LNCaP clone FGC (cell line): Measurements from ENCODE around the gene CCDC85C.

Experiments
- DNase-seq: peaks from one replicate; pipeline ENCODE4 v3.0.0-alpha.2; 2011; ENCODE audit warnings: low read depth
- H3K4me3 ChIP-seq: 2 replicates; pipeline ENCODE4 v1.5.1; 2011; ENCODE audit warnings: mild to moderate bottlenecking, low read depth, low read length, control low read depth
- TF ChIP-seq, protein P1 (sequence below): IDR thresholded peaks from 2 replicates; pipeline ENCODE4 v1.5.1; 2012; ENCODE audit warnings: mild to moderate bottlenecking; ENCODE audit not compliant: control insufficient read depth, insufficient read depth; ENCODE audit errors: extremely low read depth

CCDC85C gene

DNA sequence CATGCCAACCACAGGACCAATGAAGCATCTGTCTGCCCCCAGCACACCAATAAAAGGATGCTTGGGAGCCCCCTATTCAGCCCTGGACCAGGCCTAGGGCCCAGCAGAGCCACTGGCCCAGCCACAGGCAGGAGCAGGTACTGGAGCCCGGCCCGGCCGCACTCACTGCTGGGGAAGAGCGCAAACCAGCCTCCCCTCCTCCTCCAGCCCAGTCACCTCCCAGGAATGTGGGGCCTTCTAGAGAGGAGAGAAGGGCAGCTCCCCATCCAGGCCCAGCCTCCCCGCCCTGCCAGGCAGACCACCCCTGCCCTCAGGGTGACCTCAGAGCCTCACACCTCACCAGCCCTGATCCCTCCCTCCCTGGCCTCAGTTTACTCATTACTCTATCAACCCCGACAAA is 66.6 kb downstream of the CCDC85C start:
- no peak overlapping the region for H3K4me3 ChIP-seq
- DNase-seq = no peak
- TF ChIP-seq, protein P1, sequence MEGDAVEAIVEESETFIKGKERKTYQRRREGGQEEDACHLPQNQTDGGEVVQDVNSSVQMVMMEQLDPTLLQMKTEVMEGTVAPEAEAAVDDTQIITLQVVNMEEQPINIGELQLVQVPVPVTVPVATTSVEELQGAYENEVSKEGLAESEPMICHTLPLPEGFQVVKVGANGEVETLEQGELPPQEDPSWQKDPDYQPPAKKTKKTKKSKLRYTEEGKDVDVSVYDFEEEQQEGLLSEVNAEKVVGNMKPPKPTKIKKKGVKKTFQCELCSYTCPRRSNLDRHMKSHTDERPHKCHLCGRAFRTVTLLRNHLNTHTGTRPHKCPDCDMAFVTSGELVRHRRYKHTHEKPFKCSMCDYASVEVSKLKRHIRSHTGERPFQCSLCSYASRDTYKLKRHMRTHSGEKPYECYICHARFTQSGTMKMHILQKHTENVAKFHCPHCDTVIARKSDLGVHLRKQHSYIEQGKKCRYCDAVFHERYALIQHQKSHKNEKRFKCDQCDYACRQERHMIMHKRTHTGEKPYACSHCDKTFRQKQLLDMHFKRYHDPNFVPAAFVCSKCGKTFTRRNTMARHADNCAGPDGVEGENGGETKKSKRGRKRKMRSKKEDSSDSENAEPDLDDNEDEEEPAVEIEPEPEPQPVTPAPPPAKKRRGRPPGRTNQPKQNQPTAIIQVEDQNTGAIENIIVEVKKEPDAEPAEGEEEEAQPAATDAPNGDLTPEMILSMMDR = no peak

DNA sequence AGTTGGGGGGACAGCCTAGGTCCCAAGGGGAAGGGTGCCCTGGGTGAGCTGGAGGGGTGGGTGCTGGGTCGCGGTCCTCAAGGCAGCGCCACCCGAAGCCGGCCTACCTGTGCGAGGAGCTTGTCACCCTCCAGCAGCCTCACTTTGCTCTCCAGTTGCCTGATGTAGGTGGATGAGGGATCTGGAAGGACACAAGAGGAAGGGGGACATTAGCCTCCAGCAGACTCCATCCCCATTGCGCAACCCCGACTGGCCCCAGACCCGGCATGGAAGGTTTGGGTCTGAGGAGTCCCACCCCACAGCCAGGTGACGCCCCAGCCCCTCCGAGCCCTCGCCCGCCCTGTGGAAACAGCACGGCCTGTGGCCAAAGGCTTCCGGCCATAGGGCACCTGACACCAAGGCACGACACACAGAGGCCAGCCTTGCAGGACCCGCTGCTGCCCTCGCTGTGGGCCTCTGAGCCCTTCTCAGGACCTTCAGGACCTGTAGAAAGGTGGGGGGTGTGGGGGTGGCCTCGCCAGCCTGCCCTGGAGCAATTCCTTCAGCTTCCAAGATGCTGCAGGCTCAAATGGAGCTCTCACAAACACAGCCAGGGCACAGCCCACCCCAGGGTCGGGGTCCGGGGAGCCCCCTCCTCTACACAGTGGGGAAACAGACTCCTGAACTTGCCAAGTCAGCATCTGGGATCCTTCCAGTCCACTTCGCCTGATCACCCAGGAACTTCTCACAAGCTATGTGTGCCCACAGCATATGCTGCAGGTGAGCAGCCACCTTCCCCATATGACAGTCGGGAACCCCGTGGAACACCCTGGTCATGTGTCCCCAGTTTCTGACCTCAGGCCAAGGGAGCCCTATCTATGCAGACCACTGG is 67.9 kb downstream of the CCDC85C start:
- DNase-seq = no peak
- TF ChIP-seq, protein P1 = no peak
- no peak overlapping the region for H3K4me3 ChIP-seq

DNA sequence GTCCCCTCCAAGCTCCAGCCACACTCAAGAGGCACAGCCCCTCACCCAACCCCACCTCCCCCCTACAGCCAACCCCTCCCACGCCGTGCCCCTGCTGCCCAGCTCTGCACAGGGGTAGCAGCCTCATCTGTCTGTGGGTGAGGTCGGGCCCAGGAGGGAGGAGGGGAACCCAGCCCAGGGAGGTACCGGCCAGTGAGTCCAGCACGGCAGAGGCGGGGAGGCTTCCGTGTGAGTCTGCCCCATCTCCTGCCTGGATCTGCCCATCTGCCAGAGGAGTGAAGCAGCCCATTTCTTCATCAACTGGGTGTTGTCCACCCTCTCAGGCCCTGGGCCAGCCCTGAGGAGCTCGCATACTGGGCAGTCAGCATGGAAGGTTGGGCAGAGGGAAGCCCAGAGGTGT is 68.6 kb downstream of the CCDC85C start:
- DNase-seq = no peak
- TF ChIP-seq, protein P1 = no peak
- no peak overlapping the region for H3K4me3 ChIP-seq

DNA sequence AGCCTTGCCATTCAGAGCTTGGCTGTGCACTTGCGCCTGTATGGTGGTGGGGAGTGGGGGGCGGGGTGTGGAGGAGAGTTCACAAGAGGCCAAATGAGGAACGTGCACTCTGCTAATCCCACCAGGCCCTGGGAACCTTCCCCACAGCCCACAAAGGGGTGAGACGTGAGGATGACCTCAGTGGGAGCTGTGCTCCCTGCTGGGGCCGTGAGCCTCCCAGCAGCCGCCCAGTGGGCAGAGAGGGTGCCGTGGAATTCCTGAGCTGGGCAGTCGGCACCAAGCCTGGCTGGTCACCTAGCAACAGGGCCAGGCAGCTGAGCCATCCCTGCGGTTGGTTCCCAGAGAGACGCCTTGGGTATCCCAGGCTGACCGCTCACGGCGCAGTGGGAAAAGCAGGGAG is 69.1 kb downstream of the CCDC85C start:
- H3K4me3 ChIP-seq = no peak overlapping the region
- DNase-seq = no peak
- TF ChIP-seq, protein P1 = no peak

DNA sequence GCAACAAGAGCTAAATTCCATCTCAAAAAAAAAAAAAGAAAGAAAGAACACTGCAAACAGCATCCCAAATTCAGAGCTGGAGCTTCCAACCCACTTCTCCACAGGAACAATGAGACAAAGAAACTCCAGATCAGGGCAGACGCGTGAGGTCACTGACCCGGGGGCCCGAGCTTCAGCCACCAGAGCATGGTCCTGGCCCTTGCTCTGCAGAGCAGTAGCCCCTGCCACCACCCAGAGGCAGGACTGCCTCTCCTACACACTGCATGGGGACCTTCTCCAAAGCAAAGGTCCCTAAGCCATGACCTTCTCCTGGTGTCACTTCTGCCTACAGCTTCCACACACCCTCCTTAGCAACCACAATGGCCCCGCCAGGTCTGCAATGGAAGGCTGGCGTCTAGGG is 69.7 kb downstream of the CCDC85C start:
- no peak for DNase-seq
- no peak overlapping the region for H3K4me3 ChIP-seq
- TF ChIP-seq, protein P1 = no peak

DNA sequence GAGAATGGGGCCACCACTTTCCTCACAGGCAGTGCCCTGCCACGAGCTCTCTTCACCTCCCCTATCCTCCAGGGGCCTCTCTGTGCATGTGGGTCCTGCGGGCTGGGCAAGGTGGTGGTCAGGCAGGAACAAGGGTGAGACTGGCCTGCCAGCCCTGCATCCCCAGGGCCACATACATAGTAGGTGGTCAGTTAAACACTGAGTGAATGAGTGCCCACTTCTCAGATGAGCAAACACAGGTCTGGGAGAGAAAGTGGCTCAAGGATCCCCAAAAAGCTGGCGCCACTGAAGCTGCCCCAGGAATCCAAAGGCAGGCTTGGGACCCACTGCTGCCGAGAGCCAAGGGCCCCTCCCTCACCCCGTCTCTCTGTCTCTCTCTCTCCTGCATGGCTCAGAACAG is 71.7 kb downstream of the CCDC85C start:
- DNase-seq = no peak
- H3K4me3 ChIP-seq = no peak overlapping the region
- TF ChIP-seq, protein P1 = no peak
